C4-2B (cell line): ENCODE data around the gene YIPF1.

Experiments used
- CTCF ChIP-seq: fragments of 450-650 bp; conservative IDR thresholded peaks from 2 replicates; pipeline ENCODE4 v1.5.1; 2017; ENCODE audit warnings: mild to moderate bottlenecking
- ZFX ChIP-seq: fragments of 450-650 bp; IDR thresholded peaks from 2 replicates; pipeline ENCODE4 v1.6.1; 2017

- TF ChIP-seq CTCF (no peak), ZFX (no peak)
Measured at GRCh38 chr1:53929246-53929960, 39.8 kb upstream of the YIPF1 start.
